Measurements from ENCODE around the gene PLA2G6. TPM values are rescaled to one million over a fixed set of nuclear protein-coding genes. Genes with fewer than 3 reads are reported as not detected.

PLA2G6 gene
- total RNA-seq, 1 donor: 19.7 TPM

GRCh38 chr22:38088629-38089473, 92.8 kb downstream of the PLA2G6 start:
- Histone ChIP-seq H3K27me3 (ENCODE audit: insufficient read depth, low read length) (no peaks in the 10 kb centered on the region), H3K4me3 (ENCODE audit: low read length) (no peak overlapping the region), H3K9me3 (ENCODE audit: low read depth, low read length) (no peaks in the 10 kb centered on the region), H3K4me1 (ENCODE audit: insufficient read depth, low read length) (no peaks in the 10 kb centered on the region)

- Histone ChIP-seq H3K27me3 (ENCODE audit: insufficient read depth, low read length) (peaks cover 5% of the 10 kb centered on the region), H3K9me3 (ENCODE audit: low read depth, low read length) (no peaks in the 10 kb centered on the region), H3K4me1 (ENCODE audit: insufficient read depth, low read length) (no peaks in the 10 kb centered on the region), H3K4me3 (ENCODE audit: low read length) (no peak overlapping the region)
These were observed 93.8 kb downstream of the PLA2G6 start for GRCh38 chr22:38087855-38088254.

GRCh38 chr22:38086942-38087341, 94.7 kb downstream of the PLA2G6 start:
- H3K27me3 ChIP-seq (ENCODE audit: insufficient read depth, low read length): peaks cover 12% of the 10 kb centered on the region
- peaks cover 4% of the 10 kb centered on the region for H3K4me1 ChIP-seq (ENCODE audit: insufficient read depth, low read length)
- no peaks in the 10 kb centered on the region for H3K9me3 ChIP-seq (ENCODE audit: low read depth, low read length)
- no peak overlapping the region for H3K4me3 ChIP-seq (ENCODE audit: low read length)

- H3K4me1 ChIP-seq (ENCODE audit: insufficient read depth, low read length): peaks cover 11% of the 10 kb centered on the region
- H3K9me3 ChIP-seq (ENCODE audit: low read depth, low read length): no peaks in the 10 kb centered on the region
- peaks cover 17% of the 10 kb centered on the region for H3K27me3 ChIP-seq (ENCODE audit: insufficient read depth, low read length)
- no peak overlapping the region for H3K4me3 ChIP-seq (ENCODE audit: low read length)
These were observed 95.4 kb downstream of the PLA2G6 start for GRCh38 chr22:38086001-38086845.

- Histone ChIP-seq H3K4me3 (ENCODE audit: low read length) (no peak overlapping the region), H3K4me1 (ENCODE audit: insufficient read depth, low read length) (peaks cover 11% of the 10 kb centered on the region), H3K9me3 (ENCODE audit: low read depth, low read length) (no peaks in the 10 kb centered on the region), H3K27me3 (ENCODE audit: insufficient read depth, low read length) (peaks cover 23% of the 10 kb centered on the region)
These were observed 96.1 kb downstream of the PLA2G6 start for GRCh38 chr22:38085501-38085900.

- Histone ChIP-seq H3K9me3 (ENCODE audit: low read depth, low read length) (no peaks in the 10 kb centered on the region), H3K4me1 (ENCODE audit: insufficient read depth, low read length) (peaks cover 11% of the 10 kb centered on the region), H3K27me3 (ENCODE audit: insufficient read depth, low read length) (peaks cover 27% of the 10 kb centered on the region), H3K4me3 (ENCODE audit: low read length) (no peak overlapping the region)
These were observed 96.6 kb downstream of the PLA2G6 start for GRCh38 chr22:38085056-38085455.

- Histone ChIP-seq H3K27me3 (ENCODE audit: insufficient read depth, low read length) (peaks cover 27% of the 10 kb centered on the region), H3K4me3 (ENCODE audit: low read length) (no peak within 1 kb of the TSS), H3K4me1 (ENCODE audit: insufficient read depth, low read length) (peaks cover 11% of the 10 kb centered on the region), H3K9me3 (ENCODE audit: low read depth, low read length) (no peaks in the 10 kb centered on the region)
These were observed 97.5 kb downstream of the PLA2G6 start, which contains the start of gene SLC16A8 for GRCh38 chr22:38083931-38084631. Gene SLC16A8, minus strand, starts transcription at chr22:38084184. Its CDS starts 1,311 bp downstream, at chr22:38082873.

- H3K9me3 ChIP-seq (ENCODE audit: low read depth, low read length): no peaks in the 10 kb centered on the region
- H3K27me3 ChIP-seq (ENCODE audit: insufficient read depth, low read length): peaks cover 27% of the 10 kb centered on the region
- H3K4me3 ChIP-seq (ENCODE audit: low read length): no peak overlapping the region
- peaks cover 11% of the 10 kb centered on the region for H3K4me1 ChIP-seq (ENCODE audit: insufficient read depth, low read length)
These were observed 98.5 kb downstream of the PLA2G6 start for GRCh38 chr22:38082986-38083710.

GRCh38 chr22:38081941-38082828, 99.4 kb downstream of the PLA2G6 start:
- peaks cover 11% of the 10 kb centered on the region for H3K4me1 ChIP-seq (ENCODE audit: insufficient read depth, low read length)
- no peaks in the 10 kb centered on the region for H3K9me3 ChIP-seq (ENCODE audit: low read depth, low read length)
- H3K4me3 ChIP-seq (ENCODE audit: low read length): no peak overlapping the region
- H3K27me3 ChIP-seq (ENCODE audit: insufficient read depth, low read length): peaks cover 27% of the 10 kb centered on the region

GRCh38 chr22:38081636-38081940, 100.0 kb downstream of the PLA2G6 start:
- H3K27me3 ChIP-seq (ENCODE audit: insufficient read depth, low read length): peaks cover 27% of the 10 kb centered on the region
- no peak overlapping the region for H3K4me3 ChIP-seq (ENCODE audit: low read length)
- no peaks in the 10 kb centered on the region for H3K9me3 ChIP-seq (ENCODE audit: low read depth, low read length)
- peaks cover 11% of the 10 kb centered on the region for H3K4me1 ChIP-seq (ENCODE audit: insufficient read depth, low read length)

GRCh38 chr22:38080850-38081635, 100.6 kb downstream of the PLA2G6 start:
- H3K9me3 ChIP-seq (ENCODE audit: low read depth, low read length): no peaks in the 10 kb centered on the region
- H3K4me3 ChIP-seq (ENCODE audit: low read length): no peak overlapping the region
- H3K4me1 ChIP-seq (ENCODE audit: insufficient read depth, low read length): peaks cover 11% of the 10 kb centered on the region
- H3K27me3 ChIP-seq (ENCODE audit: insufficient read depth, low read length): peaks cover 27% of the 10 kb centered on the region

- H3K4me1 ChIP-seq (ENCODE audit: insufficient read depth, low read length): peaks cover 11% of the 10 kb centered on the region
- H3K27me3 ChIP-seq (ENCODE audit: insufficient read depth, low read length): peaks cover 27% of the 10 kb centered on the region
- no peak overlapping the region for H3K4me3 ChIP-seq (ENCODE audit: low read length)
- H3K9me3 ChIP-seq (ENCODE audit: low read depth, low read length): no peaks in the 10 kb centered on the region
These were observed 101.2 kb downstream of the PLA2G6 start for GRCh38 chr22:38080474-38080849.

GRCh38 chr22:38079804-38080203, 101.8 kb downstream of the PLA2G6 start:
- peaks cover 11% of the 10 kb centered on the region for H3K4me1 ChIP-seq (ENCODE audit: insufficient read depth, low read length)
- H3K9me3 ChIP-seq (ENCODE audit: low read depth, low read length): no peaks in the 10 kb centered on the region
- peaks cover 27% of the 10 kb centered on the region for H3K27me3 ChIP-seq (ENCODE audit: insufficient read depth, low read length)
- H3K4me3 ChIP-seq (ENCODE audit: low read length): no peak overlapping the region
